Measurements from ENCODE around the gene KRTAP22-2.

DNA sequence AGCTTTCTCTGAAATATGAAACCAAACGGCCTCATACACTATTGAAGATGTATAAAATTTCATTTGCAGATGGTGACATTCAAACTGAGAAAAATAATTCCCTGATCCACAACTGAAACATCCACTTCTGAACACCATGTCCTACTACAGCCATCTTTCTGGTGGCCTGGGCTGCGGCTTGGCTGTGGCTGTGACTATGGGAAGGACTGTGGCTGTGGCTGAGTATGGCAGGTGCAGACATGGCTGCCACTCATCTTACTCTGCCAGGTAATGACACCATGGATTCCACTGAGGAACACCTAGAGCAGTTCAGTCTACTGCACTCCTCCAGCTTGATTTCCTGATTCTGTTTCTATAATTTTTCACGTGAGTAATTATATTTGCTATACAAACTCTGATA, 30.3 kb upstream of the KRTAP22-2 start, which contains the start of gene KRTAP20-4:
- no peak for TF ChIP-seq CTCF (IDR thresholded peaks at IDR 0.05)
- no peak for TF ChIP-seq POLR2A (IDR thresholded peaks at IDR 0.05)

Measured in heart left ventricle (tissue), 13 donors.